Neural cell (in vitro differentiated cells): Measurements from ENCODE around the gene TEDC2. TPM values are rescaled to one million over a fixed set of nuclear protein-coding genes. Genes with fewer than 3 reads are reported as not detected.

ENCODE experiments used
- H2AFZ ChIP-seq: fragments of 200-600, 300-800 bp; sonication (generic), shearing (Covaris generic); 2 replicates; pipeline ENCODE4 v1.6.0; 2014; ENCODE audit warnings: low read depth, mild to moderate bottlenecking, antibody characterized with exemption, low read length, moderate library complexity
- H3F3A ChIP-seq: fragments of 200-600 bp; shearing (Covaris generic); 2 replicates; pipeline ENCODE4 v1.6.1; 2016; ENCODE audit warnings: mild to moderate bottlenecking, moderate library complexity, mixed read lengths, antibody characterized with exemption, low read length; ENCODE audit not compliant: insufficient read depth, poor library complexity, severe bottlenecking
- H3K27ac ChIP-seq: fragments of 200-600, 300-800 bp; sonication (generic), shearing (Covaris generic); 2 replicates; pipeline ENCODE4 v1.5.1; 2014; ENCODE audit warnings: mild to moderate bottlenecking, low read length, moderate library complexity
- H3K27me3 ChIP-seq: fragments of 300-800, 200-600 bp; sonication (generic), shearing (Covaris generic); 2 replicates; pipeline ENCODE4 v1.6.0; 2014; ENCODE audit warnings: mild to moderate bottlenecking, low read depth, low read length, moderate library complexity; ENCODE audit not compliant: insufficient read depth
- H3K36me3 ChIP-seq: fragments of 300-800, 200-600 bp; sonication (generic), shearing (Covaris generic); 2 replicates; pipeline ENCODE4 v1.5.1; 2014; ENCODE audit warnings: mild to moderate bottlenecking, antibody characterized with exemption, low read length, moderate library complexity; ENCODE audit not compliant: insufficient read depth
- H3K4me2 ChIP-seq: fragments of 300-800, 200-600 bp; sonication (generic), shearing (Covaris generic); 2 replicates; pipeline ENCODE4 v1.6.0; 2014; ENCODE audit warnings: mild to moderate bottlenecking, low read length
- H3K4me3 ChIP-seq: fragments of 300-800, 200-600 bp; sonication (generic), shearing (Covaris generic); 2 replicates; pipeline ENCODE4 v1.5.1; 2014; ENCODE audit warnings: mild to moderate bottlenecking, low read length, moderate library complexity
- H3K79me2 ChIP-seq: fragments of 200-600 bp; shearing (Covaris generic); replicated peaks from 2 replicates; pipeline ENCODE4 v1.6.0; 2014; ENCODE audit warnings: mild to moderate bottlenecking, low read length, moderate library complexity; ENCODE audit not compliant: insufficient read depth
- H3K9ac ChIP-seq: fragments of 300-800, 200-600 bp; sonication (generic), shearing (Covaris generic); 2 replicates; pipeline ENCODE4 v1.6.1; 2016; ENCODE audit warnings: mild to moderate bottlenecking, low read length, mixed read lengths
- H3K9me2 ChIP-seq: fragments of 200-600 bp; shearing (Covaris generic); 2 replicates; pipeline ENCODE4 v1.6.1; 2016; ENCODE audit warnings: mild to moderate bottlenecking, low read length, mixed read lengths; ENCODE audit not compliant: insufficient read depth
- H3K9me3 ChIP-seq: fragments of 200-600, 300-800 bp; sonication (generic), shearing (Covaris generic); 2 replicates; pipeline ENCODE4 v1.6.1; 2016; ENCODE audit warnings: mild to moderate bottlenecking, mixed run types, low read length, moderate library complexity, mixed read lengths
- H4K20me1 ChIP-seq: fragments of 200-600 bp; shearing (Covaris generic); 2 replicates; pipeline ENCODE4 v1.6.1; 2016; ENCODE audit warnings: mild to moderate bottlenecking, mixed run types; ENCODE audit not compliant: insufficient read depth
- EP300 ChIP-seq: fragments of 450-650 bp; conservative IDR thresholded peaks from 2 replicates; pipeline ENCODE4 v1.6.1; 2014; ENCODE audit warnings: antibody characterized with exemption, mild to moderate bottlenecking, moderate library complexity; ENCODE audit not compliant: poor library complexity, severe bottlenecking
- EZH2 ChIP-seq: fragments of 200-600, 300-800 bp; shearing (Covaris generic), sonication (generic); IDR thresholded peaks from 2 replicates; pipeline ENCODE4 v1.6.1; 2014; ENCODE audit warnings: antibody characterized with exemption, low read length, borderline replicate concordance, mild to moderate bottlenecking; ENCODE audit not compliant: insufficient read depth, poor library complexity, severe bottlenecking
- MXI1 ChIP-seq: fragments of 450-650 bp; conservative IDR thresholded peaks from 2 replicates; pipeline ENCODE4 v1.6.1; 2014; ENCODE audit warnings: antibody characterized with exemption, mild to moderate bottlenecking; ENCODE audit not compliant: poor library complexity, severe bottlenecking
- POLR2AphosphoS5 ChIP-seq: IDR thresholded peaks from 2 replicates; pipeline ENCODE4 v1.6.1; 2012
- RAD21 ChIP-seq: fragments of 450-650 bp; conservative IDR thresholded peaks from 2 replicates; pipeline ENCODE4 v1.6.1; 2014; ENCODE audit warnings: antibody characterized with exemption, mild to moderate bottlenecking, moderate library complexity
- SMC3 ChIP-seq: fragments of 450-650 bp; conservative IDR thresholded peaks from 2 replicates; pipeline ENCODE4 v1.6.1; 2014; ENCODE audit warnings: antibody characterized with exemption, mild to moderate bottlenecking, moderate library complexity; ENCODE audit not compliant: poor library complexity
- TAF1 ChIP-seq: IDR thresholded peaks from 2 replicates; pipeline ENCODE4 v1.6.1; 2012; ENCODE audit warnings: low read depth
- polyA plus RNA-seq: library from polyadenylated mRNA; depleted of rRNA; stranded (reverse); fragments of >200 nt; gene quantifications from 2 replicates; pipeline ENCODE4 v1.2.3, GENCODE V29; 2014
- TF ChIP-seq, protein P1 (sequence below): fragments of 450-650 bp; IDR thresholded peaks from 2 replicates; pipeline ENCODE4 v1.5.1; 2014; ENCODE audit warnings: antibody characterized with exemption, mild to moderate bottlenecking, moderate library complexity; ENCODE audit not compliant: poor library complexity, severe bottlenecking
- TF ChIP-seq, protein P2 (sequence below): IDR thresholded peaks from 2 replicates; pipeline ENCODE4 v1.6.1; 2012; ENCODE audit warnings: borderline replicate concordance

Gene TEDC2
- polyA plus RNA-seq, 1 donor from 2014 or later: 31.5 TPM

DNA sequence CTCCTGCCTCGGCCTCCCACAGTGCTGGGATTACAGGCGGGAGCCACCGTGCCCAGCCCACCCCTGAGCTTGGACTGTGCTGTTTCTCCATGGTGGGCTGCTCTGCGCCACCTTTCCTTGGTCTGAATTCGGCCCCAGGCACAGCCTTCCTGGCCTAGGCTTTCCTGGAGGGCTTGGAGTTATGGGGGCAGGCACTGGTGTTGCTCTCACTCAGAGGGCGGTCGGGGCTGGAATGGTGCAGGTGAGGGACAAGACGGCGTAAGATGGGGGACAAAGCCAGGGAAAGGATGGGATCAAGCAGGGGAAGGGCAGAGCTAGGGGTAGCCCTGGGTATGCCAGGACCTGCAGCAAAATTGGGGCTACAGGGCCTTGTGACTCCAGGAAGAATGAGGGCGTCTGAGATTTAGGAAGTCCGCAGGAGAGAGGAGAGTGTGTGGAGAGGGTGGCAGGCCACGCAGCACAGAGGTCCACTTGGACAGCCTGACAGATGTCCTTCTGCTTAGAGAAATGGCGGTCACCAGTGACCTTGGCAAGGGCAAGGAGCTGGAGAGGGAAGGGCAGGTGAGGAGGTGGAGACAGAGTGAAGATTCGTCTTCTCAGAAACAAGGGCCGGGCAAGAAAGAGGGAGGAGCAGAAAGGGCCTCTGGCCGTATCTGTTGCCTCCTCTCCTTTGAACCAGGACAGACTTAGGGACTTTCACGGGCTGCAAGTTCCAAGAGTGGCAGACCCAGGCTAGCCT lies 52.3 kb downstream of the TEDC2 start:
- Histone ChIP-seq H3K27ac (peak overlapping the region; percentile 98), H3K4me3 (peak overlapping the region; percentile 92), H2AFZ (no peak overlapping the region), H3K9me2 (no peaks in the 10 kb centered on the region), H3K36me3 (no peaks in the 10 kb centered on the region), H3K27me3 (no peaks in the 10 kb centered on the region), H3K79me2 (peaks cover 29% of the 10 kb centered on the region), H3F3A (no peaks in the 10 kb centered on the region), H4K20me1 (peaks cover 20% of the 10 kb centered on the region), H3K9ac (no peak overlapping the region), H3K9me3 (no peaks in the 10 kb centered on the region), H3K4me2 (no peak overlapping the region)
- TF ChIP-seq MXI1: no peak

DNA sequence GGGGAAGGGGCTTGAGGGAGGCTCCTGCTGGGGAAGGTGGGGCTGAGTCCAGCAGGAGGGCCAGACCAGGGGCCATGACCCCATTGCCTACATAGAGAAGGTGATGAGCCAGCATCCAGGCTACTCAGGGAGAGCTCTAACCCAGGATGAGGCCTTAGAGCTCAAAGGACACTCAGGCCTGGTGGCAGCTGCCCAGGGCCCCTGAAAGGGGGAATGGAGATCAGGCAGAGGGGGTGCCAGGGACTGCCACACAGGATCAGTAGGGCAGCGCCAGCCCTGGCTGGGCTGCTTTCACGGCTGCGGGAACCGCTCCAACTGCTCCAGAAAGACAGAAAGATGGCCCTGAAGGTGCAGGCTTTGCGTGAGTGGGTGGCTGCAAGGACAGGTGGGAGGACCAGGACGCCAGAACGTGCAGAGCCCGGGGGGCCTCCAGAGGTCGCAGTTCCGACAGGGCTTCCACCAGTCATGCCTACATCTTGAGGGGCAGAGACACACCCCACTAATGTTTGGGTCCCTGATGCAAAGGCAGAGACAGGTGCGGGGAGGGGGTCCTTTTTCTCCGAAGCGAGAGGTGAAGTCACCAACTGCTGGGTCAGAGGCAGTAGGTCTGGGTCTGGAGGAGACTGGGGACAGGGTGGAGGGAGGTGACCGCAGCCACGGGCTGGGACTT lies 53.0 kb downstream of the TEDC2 start:
- Histone ChIP-seq H3K36me3 (no peaks in the 10 kb centered on the region), H4K20me1 (peaks cover 23% of the 10 kb centered on the region), H3K9ac (peak overlapping the region; percentile 96), H3K9me2 (no peaks in the 10 kb centered on the region), H3K27me3 (no peaks in the 10 kb centered on the region), H3K9me3 (no peaks in the 10 kb centered on the region), H3K4me2 (peak overlapping the region; percentile 76), H3K79me2 (peaks cover 34% of the 10 kb centered on the region), H3F3A (no peaks in the 10 kb centered on the region), H2AFZ (peak overlapping the region; percentile 87), H3K27ac (peak overlapping the region; percentile 98), H3K4me3 (peak overlapping the region; percentile 92)
- no peak for TF ChIP-seq MXI1
- TF ChIP-seq, protein P1, sequence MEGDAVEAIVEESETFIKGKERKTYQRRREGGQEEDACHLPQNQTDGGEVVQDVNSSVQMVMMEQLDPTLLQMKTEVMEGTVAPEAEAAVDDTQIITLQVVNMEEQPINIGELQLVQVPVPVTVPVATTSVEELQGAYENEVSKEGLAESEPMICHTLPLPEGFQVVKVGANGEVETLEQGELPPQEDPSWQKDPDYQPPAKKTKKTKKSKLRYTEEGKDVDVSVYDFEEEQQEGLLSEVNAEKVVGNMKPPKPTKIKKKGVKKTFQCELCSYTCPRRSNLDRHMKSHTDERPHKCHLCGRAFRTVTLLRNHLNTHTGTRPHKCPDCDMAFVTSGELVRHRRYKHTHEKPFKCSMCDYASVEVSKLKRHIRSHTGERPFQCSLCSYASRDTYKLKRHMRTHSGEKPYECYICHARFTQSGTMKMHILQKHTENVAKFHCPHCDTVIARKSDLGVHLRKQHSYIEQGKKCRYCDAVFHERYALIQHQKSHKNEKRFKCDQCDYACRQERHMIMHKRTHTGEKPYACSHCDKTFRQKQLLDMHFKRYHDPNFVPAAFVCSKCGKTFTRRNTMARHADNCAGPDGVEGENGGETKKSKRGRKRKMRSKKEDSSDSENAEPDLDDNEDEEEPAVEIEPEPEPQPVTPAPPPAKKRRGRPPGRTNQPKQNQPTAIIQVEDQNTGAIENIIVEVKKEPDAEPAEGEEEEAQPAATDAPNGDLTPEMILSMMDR: peak; percentile 30

GRCh38 chr16:2513405-2514332 lies 53.8 kb downstream of the TEDC2 start, which contains the start of gene ATP6V0C:
ATP6V0C (plus strand) TSS chr16:2513952; CDS start chr16:2514104, 152 bp downstream.
- H3K27me3 ChIP-seq: no peaks in the 10 kb centered on the region
- no peaks in the 10 kb centered on the region for H3F3A ChIP-seq
- peak within 1 kb of the TSS; percentile 87 for H2AFZ ChIP-seq
- H3K4me3 ChIP-seq: peak within 1 kb of the TSS; percentile 92
- peak within 1 kb of the TSS; percentile 98 for H3K27ac ChIP-seq
- H4K20me1 ChIP-seq: peaks cover 31% of the 10 kb centered on the region
- H3K4me2 ChIP-seq: peak within 1 kb of the TSS; percentile 94
- H3K9ac ChIP-seq: peak within 1 kb of the TSS; percentile 96
- no peaks in the 10 kb centered on the region for H3K9me2 ChIP-seq
- H3K9me3 ChIP-seq: no peaks in the 10 kb centered on the region
- H3K36me3 ChIP-seq: no peaks in the 10 kb centered on the region
- H3K79me2 ChIP-seq: peaks cover 42% of the 10 kb centered on the region
- TF ChIP-seq MXI1 (peak; percentile 50), EP300 (peak; percentile 62), TAF1 (peak; percentile 85), RAD21 (peak; percentile 11), SMC3 (no peak), EZH2 (no peak), POLR2AphosphoS5 (peak; percentile 92)
- TF ChIP-seq, protein P1: no peak
- TF ChIP-seq, protein P2, sequence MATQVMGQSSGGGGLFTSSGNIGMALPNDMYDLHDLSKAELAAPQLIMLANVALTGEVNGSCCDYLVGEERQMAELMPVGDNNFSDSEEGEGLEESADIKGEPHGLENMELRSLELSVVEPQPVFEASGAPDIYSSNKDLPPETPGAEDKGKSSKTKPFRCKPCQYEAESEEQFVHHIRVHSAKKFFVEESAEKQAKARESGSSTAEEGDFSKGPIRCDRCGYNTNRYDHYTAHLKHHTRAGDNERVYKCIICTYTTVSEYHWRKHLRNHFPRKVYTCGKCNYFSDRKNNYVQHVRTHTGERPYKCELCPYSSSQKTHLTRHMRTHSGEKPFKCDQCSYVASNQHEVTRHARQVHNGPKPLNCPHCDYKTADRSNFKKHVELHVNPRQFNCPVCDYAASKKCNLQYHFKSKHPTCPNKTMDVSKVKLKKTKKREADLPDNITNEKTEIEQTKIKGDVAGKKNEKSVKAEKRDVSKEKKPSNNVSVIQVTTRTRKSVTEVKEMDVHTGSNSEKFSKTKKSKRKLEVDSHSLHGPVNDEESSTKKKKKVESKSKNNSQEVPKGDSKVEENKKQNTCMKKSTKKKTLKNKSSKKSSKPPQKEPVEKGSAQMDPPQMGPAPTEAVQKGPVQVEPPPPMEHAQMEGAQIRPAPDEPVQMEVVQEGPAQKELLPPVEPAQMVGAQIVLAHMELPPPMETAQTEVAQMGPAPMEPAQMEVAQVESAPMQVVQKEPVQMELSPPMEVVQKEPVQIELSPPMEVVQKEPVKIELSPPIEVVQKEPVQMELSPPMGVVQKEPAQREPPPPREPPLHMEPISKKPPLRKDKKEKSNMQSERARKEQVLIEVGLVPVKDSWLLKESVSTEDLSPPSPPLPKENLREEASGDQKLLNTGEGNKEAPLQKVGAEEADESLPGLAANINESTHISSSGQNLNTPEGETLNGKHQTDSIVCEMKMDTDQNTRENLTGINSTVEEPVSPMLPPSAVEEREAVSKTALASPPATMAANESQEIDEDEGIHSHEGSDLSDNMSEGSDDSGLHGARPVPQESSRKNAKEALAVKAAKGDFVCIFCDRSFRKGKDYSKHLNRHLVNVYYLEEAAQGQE: peak; percentile 64
